Sigmoid colon (tissue), 4 donors: ENCODE measurements around the gene STN1.

Experiments used
- EP300 ChIP-seq, 4 donors: sonication (generic); formaldehyde crosslinking; IDR thresholded peaks; one replicate each; pipeline ENCODE4 v1.6.1; 2017; ENCODE audit warnings: antibody characterized with exemption in 4 of 4
- POLR2A ChIP-seq, 2 donors: fragments of 450-650 bp; IDR thresholded peaks; one replicate each; pipeline ENCODE4 v1.6.1; 2016; ENCODE audit warnings: antibody characterized with exemption in 2 of 2, mild to moderate bottlenecking in 2 of 2, moderate library complexity in 2 of 2
- TF ChIP-seq, protein P1 (sequence below), 4 experiments: fragments of 450-650 bp in 3 of 4; fragments of 200-600 bp in 1 of 4; IDR thresholded peaks; one replicate each; pipeline ENCODE4 v1.5.1; 2016 to 2019; ENCODE audit warnings: antibody characterized with exemption in 4 of 4, mild to moderate bottlenecking in 3 of 4, moderate library complexity in 2 of 4

GRCh38 chr10:103911021-103911459, 6.9 kb downstream of the STN1 start:
- TF ChIP-seq, protein P1, sequence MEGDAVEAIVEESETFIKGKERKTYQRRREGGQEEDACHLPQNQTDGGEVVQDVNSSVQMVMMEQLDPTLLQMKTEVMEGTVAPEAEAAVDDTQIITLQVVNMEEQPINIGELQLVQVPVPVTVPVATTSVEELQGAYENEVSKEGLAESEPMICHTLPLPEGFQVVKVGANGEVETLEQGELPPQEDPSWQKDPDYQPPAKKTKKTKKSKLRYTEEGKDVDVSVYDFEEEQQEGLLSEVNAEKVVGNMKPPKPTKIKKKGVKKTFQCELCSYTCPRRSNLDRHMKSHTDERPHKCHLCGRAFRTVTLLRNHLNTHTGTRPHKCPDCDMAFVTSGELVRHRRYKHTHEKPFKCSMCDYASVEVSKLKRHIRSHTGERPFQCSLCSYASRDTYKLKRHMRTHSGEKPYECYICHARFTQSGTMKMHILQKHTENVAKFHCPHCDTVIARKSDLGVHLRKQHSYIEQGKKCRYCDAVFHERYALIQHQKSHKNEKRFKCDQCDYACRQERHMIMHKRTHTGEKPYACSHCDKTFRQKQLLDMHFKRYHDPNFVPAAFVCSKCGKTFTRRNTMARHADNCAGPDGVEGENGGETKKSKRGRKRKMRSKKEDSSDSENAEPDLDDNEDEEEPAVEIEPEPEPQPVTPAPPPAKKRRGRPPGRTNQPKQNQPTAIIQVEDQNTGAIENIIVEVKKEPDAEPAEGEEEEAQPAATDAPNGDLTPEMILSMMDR (IDR thresholded peaks at IDR 0.05), result no peak
- no peak for TF ChIP-seq POLR2A (IDR thresholded peaks at IDR 0.05)
- TF ChIP-seq EP300 (IDR thresholded peaks at IDR 0.05), result no peak
